GM12878 (cell line): ENCODE data around the gene CCDC27.

Source experiments
- CBX3 ChIP-seq: fragments of 200-600 bp; sonication (generic); IDR thresholded peaks from 2 replicates; pipeline ENCODE4 v1.6.1; 2016; ENCODE audit warnings: low read depth, borderline replicate concordance
- CTCF ChIP-seq, 3 experiments: IDR thresholded peaks in 2 of 3; conservative IDR thresholded peaks in 1 of 3; 2 replicates each; pipeline ENCODE4 v1.5.1; 2011; ENCODE audit warnings: low read depth in 3 of 3, low read length in 3 of 3, mild to moderate bottlenecking in 3 of 3, control low read depth in 2 of 3, moderate library complexity in 2 of 3, inconsistent platforms in 1 of 3, mixed read lengths in 1 of 3; ENCODE audit not compliant: control insufficient read depth in 2 of 3, insufficient read depth in 1 of 3; ENCODE audit errors: extremely low read depth in 1 of 3
- GABPA ChIP-seq: IDR thresholded peaks from 2 replicates; pipeline ENCODE4 v1.6.1; 2014; ENCODE audit warnings: antibody characterized with exemption, low read depth, mild to moderate bottlenecking, inconsistent platforms
- KDM1A ChIP-seq: fragments of 200-600 bp; sonication (generic); IDR thresholded peaks from 2 replicates; pipeline ENCODE4 v1.6.1; 2016; ENCODE audit warnings: borderline replicate concordance
- POLR2A ChIP-seq: IDR thresholded peaks from 2 replicates; pipeline ENCODE4 v1.6.1; 2011; ENCODE audit warnings: low read depth, mild to moderate bottlenecking, low read length
- TF ChIP-seq, protein P1 (sequence below): IDR thresholded peaks from 2 replicates; pipeline ENCODE4 v1.6.1; 2012; ENCODE audit warnings: low read depth, low read length, improper control_type of control experiment

DNA sequence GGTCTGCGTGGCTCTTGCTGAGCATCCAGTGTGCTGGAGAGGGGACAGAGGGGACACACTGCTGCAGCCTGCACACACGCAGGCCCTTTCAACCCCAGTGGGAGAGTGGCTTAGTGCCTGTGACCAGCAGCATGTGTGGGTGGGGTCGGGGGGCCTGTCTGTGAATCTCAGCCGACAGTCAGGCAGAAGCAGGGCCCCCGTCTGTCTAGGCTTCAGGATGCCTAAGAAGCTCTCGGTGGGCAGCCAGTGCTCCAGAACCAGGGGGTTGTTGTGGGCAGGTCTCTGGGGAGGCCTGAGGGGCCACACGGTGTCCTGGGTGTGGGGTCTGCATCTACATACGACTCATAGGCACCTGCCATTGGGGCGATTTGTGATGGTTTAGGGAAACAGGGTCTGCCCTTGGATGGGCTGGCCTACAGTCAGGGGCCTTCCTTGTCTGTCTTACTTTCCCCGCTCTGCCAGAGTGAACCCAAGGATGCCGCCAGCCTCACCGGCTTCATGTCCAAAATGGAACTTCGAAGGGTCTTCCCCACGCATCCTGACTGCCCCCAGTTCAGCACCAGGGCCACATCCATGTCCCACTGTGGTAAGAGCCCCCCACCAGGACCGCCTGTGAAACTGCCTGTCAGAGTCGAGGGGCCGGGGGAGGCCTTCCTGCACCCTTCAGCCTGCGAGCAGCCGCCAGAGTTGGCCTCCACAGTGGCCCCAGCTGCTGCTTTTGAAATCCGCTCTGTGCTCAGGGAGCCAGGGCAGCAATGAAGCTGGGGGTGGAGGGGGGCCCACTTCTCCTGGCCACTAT lies 1.6 kb downstream of the CCDC27 start:
- TF ChIP-seq GABPA (no peak), CTCF (IDR thresholded peaks at IDR 0.05 in 2 of 3, conservative IDR thresholded peaks at IDR 0.05 in 1 of 3; ENCODE audit: control insufficient read depth in 2 of 3, extremely low read depth in 1 of 3, insufficient read depth in 1 of 3, low read depth in 3 of 3, low read length in 3 of 3) (no peak), POLR2A (no peak), CBX3 (no peak), KDM1A (no peak)
- TF ChIP-seq, protein P1, sequence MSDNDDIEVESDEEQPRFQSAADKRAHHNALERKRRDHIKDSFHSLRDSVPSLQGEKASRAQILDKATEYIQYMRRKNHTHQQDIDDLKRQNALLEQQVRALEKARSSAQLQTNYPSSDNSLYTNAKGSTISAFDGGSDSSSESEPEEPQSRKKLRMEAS = no peak
